DMS114 treated with DMSO at 0.1 percent for 48 hours (cell line): Measurements from ENCODE around the gene COL21A1.
"Not testable (repeated sequence)": the region's sequence is repeated elsewhere in the genome, so short reads cannot be mapped to it uniquely, and the experiment has no call there.

ENCODE experiments used
- DNase-seq: peaks from one replicate; lab custom pipeline; 2025; ENCODE audit not compliant: unreplicated experiment; lab: John Stamatoyannopoulos, UW

Gene COL21A1

GRCh38 chr6:56021943-56022342 lies 225.4 kb downstream of the COL21A1 start:
- no peak for DNase-seq

GRCh38 chr6:56019973-56020372 lies 227.4 kb downstream of the COL21A1 start:
- DNase-seq, result no peak

DNA sequence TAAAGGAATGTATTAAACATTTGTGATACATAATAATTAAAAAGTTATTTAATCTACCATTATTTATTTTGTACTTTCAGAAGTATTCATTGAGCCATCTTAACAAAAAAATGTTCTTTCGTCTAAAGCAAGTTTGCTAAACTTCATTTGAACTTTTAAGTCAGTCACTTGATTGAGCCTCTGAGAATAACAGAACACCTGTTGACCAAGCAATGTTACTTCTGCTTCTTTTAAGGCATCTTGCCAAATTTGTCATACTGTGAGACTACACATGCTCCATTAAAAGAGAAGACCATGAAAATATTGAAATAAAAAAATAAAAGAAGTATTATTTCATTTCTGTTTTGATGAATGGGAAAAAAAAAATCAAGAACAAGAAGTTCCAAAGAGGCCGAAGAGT lies 230.2 kb downstream of the COL21A1 start:
- no peak for DNase-seq

- DNase-seq, result not testable (repeated sequence)
These were observed 233.3 kb downstream of the COL21A1 start for GRCh38 chr6:56014039-56014438.

- DNase-seq, result no peak
These were observed 237.7 kb downstream of the COL21A1 start for GRCh38 chr6:56009636-56010035.
